T-helper 1 cell treated with Interleukin-12 subunit alpha and Interleukin-12 subunit beta and Interleukin-4 antibody, amounts not matched to agents 30 μg/mL and 1 μg/mL, for 36 hours (primary cell): ENCODE data around the gene GBA2.

Experiments used
- H3K27ac Mint-ChIP-seq: one replicate; pipeline ENCODE4 v1.8.0; 2021; ENCODE audit warnings: mild to moderate bottlenecking, mixed read lengths
- H3K27me3 Mint-ChIP-seq: one replicate; pipeline ENCODE4 v1.8.0; 2021; ENCODE audit warnings: low read depth, mixed read lengths
- H3K36me3 Mint-ChIP-seq: one replicate; pipeline ENCODE4 v1.8.0; 2021; ENCODE audit warnings: low read depth, mixed read lengths
- H3K4me1 Mint-ChIP-seq: one replicate; pipeline ENCODE4 v1.8.0; 2021; ENCODE audit warnings: low read depth, mixed read lengths
- H3K4me3 Mint-ChIP-seq: one replicate; pipeline ENCODE4 v1.8.0; 2021; ENCODE audit warnings: mild to moderate bottlenecking, moderate library complexity, mixed read lengths
- H3K9me3 Mint-ChIP-seq: one replicate; pipeline ENCODE4 v1.8.0; 2021; ENCODE audit warnings: mixed read lengths

GBA2 gene

GRCh38 chr9:35725362-35725761, 23.7 kb downstream of the GBA2 start:
- no peaks in the 10 kb centered on the region for H3K9me3 Mint-ChIP-seq
- peaks cover 3% of the 10 kb centered on the region for H3K4me1 Mint-ChIP-seq
- no peaks in the 10 kb centered on the region for H3K27me3 Mint-ChIP-seq
- H3K36me3 Mint-ChIP-seq, result peaks cover 31% of the 10 kb centered on the region
- no peak overlapping the region for H3K4me3 Mint-ChIP-seq
- no peak overlapping the region for H3K27ac Mint-ChIP-seq

GRCh38 chr9:35723908-35724307, 25.1 kb downstream of the GBA2 start:
- no peak overlapping the region for H3K27ac Mint-ChIP-seq
- no peaks in the 10 kb centered on the region for H3K9me3 Mint-ChIP-seq
- H3K36me3 Mint-ChIP-seq, result peaks cover 43% of the 10 kb centered on the region
- no peaks in the 10 kb centered on the region for H3K27me3 Mint-ChIP-seq
- H3K4me1 Mint-ChIP-seq, result peaks cover 3% of the 10 kb centered on the region
- no peak overlapping the region for H3K4me3 Mint-ChIP-seq

- peaks cover 3% of the 10 kb centered on the region for H3K4me1 Mint-ChIP-seq
- H3K27me3 Mint-ChIP-seq, result no peaks in the 10 kb centered on the region
- no peak overlapping the region for H3K4me3 Mint-ChIP-seq
- peaks cover 44% of the 10 kb centered on the region for H3K36me3 Mint-ChIP-seq
- H3K27ac Mint-ChIP-seq, result no peak overlapping the region
- H3K9me3 Mint-ChIP-seq, result no peaks in the 10 kb centered on the region
Observed at GRCh38 chr9:35723426-35723825, 25.6 kb downstream of the GBA2 start.

GRCh38 chr9:35719546-35719945, 29.5 kb downstream of the GBA2 start:
- Mint-ChIP-seq H3K27ac (no peak overlapping the region), H3K9me3 (no peaks in the 10 kb centered on the region), H3K4me1 (peaks cover 3% of the 10 kb centered on the region), H3K4me3 (no peak overlapping the region), H3K27me3 (no peaks in the 10 kb centered on the region), H3K36me3 (peaks cover 57% of the 10 kb centered on the region)

GRCh38 chr9:35718721-35719511, 30.1 kb downstream of the GBA2 start:
- Mint-ChIP-seq H3K4me1 (peaks cover 3% of the 10 kb centered on the region), H3K27me3 (no peaks in the 10 kb centered on the region), H3K9me3 (no peaks in the 10 kb centered on the region), H3K4me3 (no peak overlapping the region), H3K27ac (no peak overlapping the region), H3K36me3 (peaks cover 59% of the 10 kb centered on the region)

GRCh38 chr9:35717132-35717870, 31.7 kb downstream of the GBA2 start:
- Mint-ChIP-seq H3K4me1 (peaks cover 2% of the 10 kb centered on the region), H3K36me3 (peaks cover 65% of the 10 kb centered on the region), H3K4me3 (no peak overlapping the region), H3K27me3 (no peaks in the 10 kb centered on the region), H3K9me3 (no peaks in the 10 kb centered on the region), H3K27ac (no peak overlapping the region)

- Mint-ChIP-seq H3K27ac (no peak overlapping the region), H3K36me3 (peaks cover 64% of the 10 kb centered on the region), H3K4me3 (no peak overlapping the region), H3K9me3 (no peaks in the 10 kb centered on the region), H3K4me1 (peaks cover 1% of the 10 kb centered on the region), H3K27me3 (no peaks in the 10 kb centered on the region)
Observed at GRCh38 chr9:35716230-35716629, 32.8 kb downstream of the GBA2 start.

- Mint-ChIP-seq H3K4me3 (no peak overlapping the region), H3K27ac (no peak overlapping the region), H3K27me3 (no peaks in the 10 kb centered on the region), H3K36me3 (peaks cover 68% of the 10 kb centered on the region), H3K4me1 (peaks cover 1% of the 10 kb centered on the region), H3K9me3 (no peaks in the 10 kb centered on the region)
Observed at GRCh38 chr9:35714579-35715252, 34.3 kb downstream of the GBA2 start.

- Mint-ChIP-seq H3K4me1 (peaks cover 1% of the 10 kb centered on the region), H3K27ac (no peak overlapping the region)
Observed at GRCh38 chr9:35714123-35714522, 34.9 kb downstream of the GBA2 start.

GRCh38 chr9:35713578-35713977, 35.5 kb downstream of the GBA2 start:
- H3K27ac Mint-ChIP-seq, result no peak overlapping the region

More at GRCh38 chr9:35714123-35714522, 34.9 kb downstream of the GBA2 start:
- Mint-ChIP-seq H3K27me3 (no peaks in the 10 kb centered on the region), H3K4me3 (no peak overlapping the region), H3K9me3 (no peaks in the 10 kb centered on the region), H3K36me3 (peaks cover 66% of the 10 kb centered on the region)

GRCh38 chr9:35712762-35713400, 36.1 kb downstream of the GBA2 start:
- H3K36me3 Mint-ChIP-seq, result peaks cover 70% of the 10 kb centered on the region

More at GRCh38 chr9:35713578-35713977, 35.5 kb downstream of the GBA2 start:
- Mint-ChIP-seq H3K9me3 (no peaks in the 10 kb centered on the region), H3K27me3 (no peaks in the 10 kb centered on the region), H3K4me1 (peaks cover 1% of the 10 kb centered on the region), H3K36me3 (peaks cover 68% of the 10 kb centered on the region), H3K4me3 (no peak overlapping the region)

GRCh38 chr9:35711501-35712428, 37.3 kb downstream of the GBA2 start:
- no peaks in the 10 kb centered on the region for H3K27me3 Mint-ChIP-seq

More at GRCh38 chr9:35712762-35713400, 36.1 kb downstream of the GBA2 start:
- no peak overlapping the region for H3K27ac Mint-ChIP-seq
- H3K27me3 Mint-ChIP-seq, result no peaks in the 10 kb centered on the region
- H3K4me1 Mint-ChIP-seq, result peaks cover 1% of the 10 kb centered on the region
- H3K9me3 Mint-ChIP-seq, result no peaks in the 10 kb centered on the region
- H3K4me3 Mint-ChIP-seq, result no peak overlapping the region

GRCh38 chr9:35710818-35711500, 38.1 kb downstream of the GBA2 start:
- H3K4me1 Mint-ChIP-seq, result peaks cover 1% of the 10 kb centered on the region
- no peaks in the 10 kb centered on the region for H3K27me3 Mint-ChIP-seq
- no peak overlapping the region for H3K4me3 Mint-ChIP-seq
- H3K27ac Mint-ChIP-seq, result no peak overlapping the region
- no peaks in the 10 kb centered on the region for H3K9me3 Mint-ChIP-seq
- peaks cover 73% of the 10 kb centered on the region for H3K36me3 Mint-ChIP-seq

More at GRCh38 chr9:35711501-35712428, 37.3 kb downstream of the GBA2 start:
- no peaks in the 10 kb centered on the region for H3K9me3 Mint-ChIP-seq
- no peak overlapping the region for H3K4me3 Mint-ChIP-seq
- H3K36me3 Mint-ChIP-seq, result peaks cover 75% of the 10 kb centered on the region
- no peak overlapping the region for H3K27ac Mint-ChIP-seq
- peaks cover 1% of the 10 kb centered on the region for H3K4me1 Mint-ChIP-seq
